ENCODE measurements around the gene RNASE8.

RNASE8 gene

GRCh38 chr14:21049271-21049673 lies 8.3 kb upstream of the RNASE8 start:
- DNase-seq: no peak
- Histone ChIP-seq H3K4me1 (peaks cover 0 to 3% (median 0%) of the 10 kb centered on the region in 4 donors), H3K27ac (no peak overlapping the region), H3K27me3 (no peaks in the 10 kb centered on the region), H3K4me3 (no peak overlapping the region), H3K9me3 (no peaks in the 10 kb centered on the region), H3K36me3 (no peaks in the 10 kb centered on the region)
- intact Hi-C loops (cut with DNase I; ENCODE audit: low total_unique reads): no loop called here
- no peak for TF ChIP-seq CTCF (IDR thresholded peaks at IDR 0.05)

- no peak for TF ChIP-seq CTCF (IDR thresholded peaks at IDR 0.05)
- Histone ChIP-seq H3K4me3 (no peak overlapping the region), H3K27ac (no peak overlapping the region), H3K9me3 (no peaks in the 10 kb centered on the region), H3K27me3 (no peaks in the 10 kb centered on the region), H3K36me3 (no peaks in the 10 kb centered on the region), H3K4me1 (no peaks in the 10 kb centered on the region)
- intact Hi-C loops (cut with DNase I; ENCODE audit: low total_unique reads): no loop called here
- no peak for DNase-seq
Observed at GRCh38 chr14:21050597-21050996, 7.0 kb upstream of the RNASE8 start.

- no peaks in the 10 kb centered on the region for H3K27me3 ChIP-seq
- no peaks in the 10 kb centered on the region for H3K4me1 ChIP-seq
- no peaks in the 10 kb centered on the region for H3K9me3 ChIP-seq
- DNase-seq: no peak
- TF ChIP-seq CTCF (IDR thresholded peaks at IDR 0.05): no peak
- no peaks in the 10 kb centered on the region for H3K36me3 ChIP-seq
- no peak overlapping the region for H3K27ac ChIP-seq
- intact Hi-C loops (cut with DNase I; ENCODE audit: low total_unique reads): no loop called here
- H3K4me3 ChIP-seq: no peak overlapping the region
Observed at GRCh38 chr14:21053184-21054122, 4.2 kb upstream of the RNASE8 start.

GRCh38 chr14:21054123-21054767 lies 3.4 kb upstream of the RNASE8 start:
- H3K4me3 ChIP-seq: no peak overlapping the region
- intact Hi-C loops (cut with DNase I; ENCODE audit: low total_unique reads): no loop called here
- TF ChIP-seq CTCF (IDR thresholded peaks at IDR 0.05): no peak
- no peaks in the 10 kb centered on the region for H3K36me3 ChIP-seq
- H3K9me3 ChIP-seq: no peaks in the 10 kb centered on the region
- no peak for DNase-seq
- no peaks in the 10 kb centered on the region for H3K27me3 ChIP-seq
- H3K4me1 ChIP-seq: no peaks in the 10 kb centered on the region
- no peak overlapping the region for H3K27ac ChIP-seq

GRCh38 chr14:21054768-21055145 lies 2.9 kb upstream of the RNASE8 start:
- intact Hi-C loops (cut with DNase I; ENCODE audit: low total_unique reads): no loop called here
- no peak overlapping the region for H3K4me3 ChIP-seq

More at GRCh38 chr14:21054768-21055145, 2.9 kb upstream of the RNASE8 start:
- no peak for DNase-seq
- H3K36me3 ChIP-seq: no peaks in the 10 kb centered on the region
- no peaks in the 10 kb centered on the region for H3K27me3 ChIP-seq
- H3K4me1 ChIP-seq: no peaks in the 10 kb centered on the region
- no peak for TF ChIP-seq CTCF (IDR thresholded peaks at IDR 0.05)
- H3K27ac ChIP-seq: no peak overlapping the region
- H3K9me3 ChIP-seq: no peaks in the 10 kb centered on the region
